ENCODE measurements around the gene NVL. TPM values are rescaled to one million over a fixed set of nuclear protein-coding genes. Genes with fewer than 3 reads are reported as not detected.

The NVL gene
- total and polyA plus RNA-seq, 2 donors (not counting 3 experiments of a cell fraction or from before 2014, with no cell fraction given), result 16.7 to 30.3 TPM

GRCh38 chr1:224300346-224300745, 29.6 kb downstream of the NVL start:
- Histone ChIP-seq H3K36me3 (ENCODE audit: control insufficient read depth in 2 of 2, extremely low read depth in 1 of 2, insufficient read depth in 2 of 2, low read length in 2 of 2) (peaks cover 12 to 26% of the 10 kb centered on the region in 2 experiments), H2AFZ (ENCODE audit: low read depth, low read length) (no peak overlapping the region), H3K9me1 (replicated peaks; ENCODE audit: control insufficient read depth, extremely low read depth, insufficient read depth, low read length) (no peaks in the 10 kb centered on the region), H4K20me1 (replicated peaks; ENCODE audit: control insufficient read depth, extremely low read depth, insufficient read depth, low read length) (no peaks in the 10 kb centered on the region), H3K79me2 (ENCODE audit: control insufficient read depth, insufficient read depth, low read length) (no peaks in the 10 kb centered on the region), H3K27me3 (ENCODE audit: control insufficient read depth in 2 of 2, insufficient read depth in 2 of 2, low read length in 2 of 2) (no peaks in the 10 kb centered on the region), H3K9ac (replicated peaks; ENCODE audit: extremely low read depth, insufficient read depth, low read length) (peak overlapping the region; percentile 11), H3K4me2 (ENCODE audit: insufficient read depth, low read length) (no peak overlapping the region), H3K4me1 (ENCODE audit: control insufficient read depth, extremely low read depth, insufficient read depth, low read length) (peaks cover 5% of the 10 kb centered on the region), H3K9me3 (replicated peaks; ENCODE audit: control insufficient read depth, insufficient read depth, low read length) (no peaks in the 10 kb centered on the region), H3K27ac (ENCODE audit: insufficient read depth, low read depth, low read length) (peak overlapping the region; percentile 41), H3K4me3 (replicated peaks in 1 of 3; ENCODE audit: insufficient read depth in 1 of 3, low read depth in 1 of 3, low read length in 3 of 3) (no peak overlapping the region)
- no peak for TF ChIP-seq CTCF (IDR thresholded peaks at IDR 0.05; ENCODE audit: extremely low read depth in 1 of 2, insufficient read depth in 1 of 2, low read depth in 1 of 2, low read length in 2 of 2)
- TF ChIP-seq JUN (IDR thresholded peaks at IDR 0.05; ENCODE audit: borderline replicate concordance, insufficient read depth, insufficient read length, low read depth), result peak; percentile 51
- peak; percentile 90 for TF ChIP-seq FOS (IDR thresholded peaks at IDR 0.05; ENCODE audit: borderline replicate concordance, insufficient read depth, low read length)
- no peak for TF ChIP-seq MYC (IDR thresholded peaks at IDR 0.05; ENCODE audit: low read depth, low read length)
- peak; percentile 87 for FAIRE-seq
- intact Hi-C loops (cut with micrococcal nuclease) (no loop called here), dilution Hi-C loops (cut with MboI; ENCODE audit: extremely low pct_ligation_motif_present, low sequenced_read_pairs) (no loop called here)
- ChIA-PET POLR2A (interaction anchor here (0.9 to 1.0 kb wide), 2 partner anchors 117 to 162 kb away, joined by 3 read pairs; partner anchors contain the start of gene DEGS1), CTCF (interaction anchor here (0.6 to 1.4 kb wide), 15 partner anchors 8 to 622 kb away, joined by 3 to 11 read pairs (median 4); partner anchors contain the start of genes DEGS1 and NVL)
- no TSS peak for BruUV-seq (replicated peaks)
- DNase-seq (ENCODE audit: low read depth, low spot score), result peak; percentile 66

Measured in endothelial cell of umbilical vein (primary cell).